Stimulated activated CD8-positive, alpha-beta memory T cell treated with anti-CD3 and anti-CD28 coated beads, Interleukin-2, amount 100 ng/mL, for 48 hours (primary cell): ENCODE measurements around the gene RALGDS.

Source experiments
- DNase-seq, 2 donors: peaks; one replicate each; pipeline ENCODE4 v3.0.0-alpha.2; 2020; ENCODE audit warnings: low read depth in 2 of 2

Gene RALGDS

GRCh38 chr9:133119103-133119845, 1.8 kb downstream of the RALGDS start:
- no peak for DNase-seq

- no peak for DNase-seq
Observed at GRCh38 chr9:133118568-133118967, 2.5 kb downstream of the RALGDS start.

- DNase-seq = no peak
Observed at GRCh38 chr9:133118179-133118520, 2.9 kb downstream of the RALGDS start.

GRCh38 chr9:133117271-133118178, 3.5 kb downstream of the RALGDS start:
- DNase-seq = no peak

DNA sequence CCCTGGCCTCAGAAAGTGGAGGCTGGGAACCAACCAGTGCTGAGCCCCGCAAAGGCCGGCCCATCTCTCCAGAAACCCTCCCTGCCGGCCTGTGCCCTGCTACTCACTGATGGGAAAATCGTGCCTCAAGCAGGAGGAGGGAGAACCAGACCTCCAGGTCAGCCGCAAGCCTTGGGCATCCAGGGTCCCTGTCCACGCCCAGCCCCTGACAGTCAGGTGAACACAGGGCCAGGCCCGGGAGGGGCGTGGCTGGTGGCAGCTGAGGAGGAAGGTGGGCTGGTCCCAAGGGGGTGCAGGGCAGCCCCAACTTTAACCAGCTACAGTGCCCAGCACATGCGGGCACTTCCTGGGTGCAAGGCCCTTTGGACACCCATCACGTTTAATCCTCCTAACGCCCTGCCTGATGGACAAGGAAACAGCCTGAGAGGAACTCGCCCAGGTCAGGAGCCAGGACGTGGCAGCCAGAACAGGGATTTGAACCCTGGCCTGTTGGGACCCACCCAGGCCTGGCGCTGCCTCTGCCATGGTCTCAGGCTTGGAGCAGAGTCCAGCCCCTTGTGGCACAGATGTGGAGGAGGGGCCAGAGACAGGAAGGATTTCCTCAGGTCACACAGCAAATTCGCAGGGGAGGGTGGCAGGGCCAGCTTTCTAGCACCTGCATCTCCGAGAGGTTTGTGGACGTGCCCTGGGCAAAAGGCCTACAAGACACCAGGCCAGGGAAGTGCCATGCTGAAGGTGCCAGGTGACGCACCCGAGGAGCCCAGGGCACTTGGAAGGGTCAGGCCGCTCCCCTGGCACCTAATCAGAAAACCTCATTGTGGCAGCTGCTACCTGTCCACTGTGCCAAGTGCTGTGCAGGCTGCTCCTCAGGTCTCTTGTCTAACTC, 4.5 kb downstream of the RALGDS start:
- DNase-seq = no peak

- DNase-seq = peak in 1 of 2 donors; percentile 72
Observed at GRCh38 chr9:133115604-133116345, 5.3 kb downstream of the RALGDS start.

GRCh38 chr9:133114886-133115603, 6.0 kb downstream of the RALGDS start:
- no peak for DNase-seq

DNA sequence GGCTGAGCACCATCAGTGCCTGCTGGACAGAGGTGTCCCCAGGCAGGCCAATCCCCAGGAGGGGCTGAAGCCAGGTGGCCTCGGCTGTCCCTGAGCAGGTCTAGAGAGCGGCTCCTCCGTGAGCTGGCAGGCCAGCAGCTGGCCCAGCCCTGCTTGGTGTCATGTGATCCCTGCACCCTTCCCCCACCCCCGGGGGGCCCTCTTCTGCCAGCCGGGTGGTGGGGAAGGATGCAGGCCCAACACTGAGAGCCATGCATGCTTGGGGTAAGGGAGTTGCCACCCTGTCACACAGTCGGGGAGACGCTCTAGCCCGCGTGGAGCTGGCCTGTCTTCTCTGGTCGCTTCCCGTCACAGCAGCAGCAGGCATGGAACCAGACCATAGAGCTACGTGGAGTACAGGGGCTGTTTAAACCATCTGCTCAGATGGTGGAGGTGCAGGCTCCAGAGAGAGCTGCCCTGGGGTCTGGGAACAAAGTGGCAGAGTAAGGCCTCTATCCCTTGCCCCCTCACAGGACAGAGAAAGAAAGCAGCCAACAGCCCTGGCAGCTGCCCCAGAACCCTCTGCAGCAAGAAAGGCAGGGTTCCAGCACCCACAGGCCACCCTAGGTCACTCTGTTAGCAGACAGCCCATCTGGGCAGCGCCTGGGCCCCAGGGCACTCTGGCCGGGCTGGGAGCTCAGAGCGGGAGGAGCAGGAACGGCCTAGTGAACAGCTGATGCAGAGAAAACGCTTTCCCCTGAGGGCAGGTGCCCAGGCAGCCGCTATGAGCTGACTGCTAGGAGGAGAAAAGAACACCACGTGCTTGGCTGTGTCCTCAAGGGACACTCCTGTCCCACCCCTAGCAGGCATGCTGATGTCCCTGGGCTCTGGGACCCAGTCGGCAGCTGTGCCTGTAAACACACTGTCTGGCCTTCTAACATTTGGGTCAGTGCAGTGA, 6.8 kb downstream of the RALGDS start:
- no peak for DNase-seq

GRCh38 chr9:133113163-133113948, 7.7 kb downstream of the RALGDS start:
- DNase-seq = no peak

GRCh38 chr9:133112663-133113026, 8.4 kb downstream of the RALGDS start:
- DNase-seq = no peak

DNA sequence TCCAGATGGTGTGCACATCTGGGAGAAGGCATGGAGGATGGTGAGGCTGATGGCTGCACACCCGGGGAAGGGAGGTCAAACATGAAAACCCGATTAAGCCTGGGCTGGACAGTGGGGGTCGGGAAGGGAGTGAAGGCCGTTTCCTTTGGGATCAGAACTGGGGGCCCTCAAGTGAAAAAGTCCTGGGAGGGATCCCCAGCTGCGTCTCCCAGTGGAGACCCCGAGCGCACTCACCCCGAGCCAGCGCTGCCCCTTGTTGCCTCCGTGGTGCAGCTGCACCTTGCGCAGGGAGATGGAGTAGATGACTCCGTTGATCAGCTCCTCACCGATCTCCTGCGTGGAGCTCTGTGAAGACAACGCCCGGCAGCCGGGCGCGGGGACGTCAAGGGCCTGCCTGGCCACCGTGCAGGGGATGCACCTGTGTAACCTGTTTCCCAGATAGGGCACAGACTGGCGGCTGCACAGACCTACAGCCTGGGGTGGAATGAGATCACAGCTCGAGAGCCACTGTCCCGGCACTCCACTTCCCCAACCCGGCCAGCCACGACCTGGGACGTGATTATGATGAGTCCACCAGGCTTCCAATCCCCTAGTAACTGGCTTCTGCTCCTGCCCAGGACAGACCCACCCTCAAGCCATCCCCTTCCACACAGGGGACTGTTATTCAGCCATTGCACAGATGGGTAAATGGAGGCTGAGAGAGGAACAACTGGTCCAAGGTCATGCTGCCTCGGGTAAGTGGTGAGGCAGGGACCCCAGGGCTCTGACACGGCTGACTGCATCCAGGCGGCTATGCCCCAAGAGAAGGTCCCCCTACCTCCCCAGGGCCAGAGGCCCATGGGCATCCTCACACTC, 9.0 kb downstream of the RALGDS start:
- DNase-seq = no peak

DNA sequence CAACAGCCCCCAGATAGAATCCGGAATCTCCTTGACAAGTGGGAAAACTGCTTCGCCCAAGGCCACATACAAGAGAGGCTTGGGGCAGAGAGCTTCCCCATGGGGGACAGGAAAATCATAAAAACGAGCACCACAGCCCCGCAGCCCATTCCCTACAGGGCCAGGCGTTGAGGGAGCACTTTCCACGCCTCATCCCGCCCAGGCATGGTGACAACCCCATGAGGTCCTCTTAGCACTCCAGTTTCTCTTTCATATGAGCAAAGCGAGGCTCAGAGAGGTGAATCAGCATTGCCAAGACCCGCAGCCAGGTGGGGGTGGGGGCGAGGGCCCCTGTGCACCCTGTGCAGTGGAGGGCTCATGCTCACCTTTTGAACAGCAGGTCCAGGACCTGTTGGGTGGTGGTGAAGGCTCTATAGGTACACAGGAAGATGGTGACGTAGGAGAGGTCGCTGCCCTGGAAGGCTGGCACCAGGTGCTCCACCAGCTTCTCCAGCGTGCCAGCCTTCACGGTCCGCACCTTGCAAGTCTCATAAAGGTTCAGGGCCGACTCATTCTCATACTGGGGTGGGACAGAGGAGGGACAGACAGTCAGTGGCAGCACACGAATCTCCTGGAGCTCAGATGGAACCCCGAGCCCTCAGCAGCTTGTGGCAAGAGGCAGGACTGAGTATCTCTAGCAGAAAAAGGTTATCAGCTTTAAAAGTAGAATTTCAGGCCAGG, 10.9 kb downstream of the RALGDS start:
- no peak for DNase-seq

GRCh38 chr9:133108794-133109641, 12.0 kb downstream of the RALGDS start:
- no peak for DNase-seq

- DNase-seq = no peak
Observed at GRCh38 chr9:133107961-133108793, 12.9 kb downstream of the RALGDS start.

- DNase-seq = no peak
Observed at GRCh38 chr9:133107245-133107722, 13.8 kb downstream of the RALGDS start.
